DMS79 (cell line): ENCODE measurements around the gene RABGAP1L.

ENCODE experiments used
- DNase-seq: peaks from one replicate; lab custom pipeline; 2025; lab: John Stamatoyannopoulos, UW

Gene RABGAP1L

DNA sequence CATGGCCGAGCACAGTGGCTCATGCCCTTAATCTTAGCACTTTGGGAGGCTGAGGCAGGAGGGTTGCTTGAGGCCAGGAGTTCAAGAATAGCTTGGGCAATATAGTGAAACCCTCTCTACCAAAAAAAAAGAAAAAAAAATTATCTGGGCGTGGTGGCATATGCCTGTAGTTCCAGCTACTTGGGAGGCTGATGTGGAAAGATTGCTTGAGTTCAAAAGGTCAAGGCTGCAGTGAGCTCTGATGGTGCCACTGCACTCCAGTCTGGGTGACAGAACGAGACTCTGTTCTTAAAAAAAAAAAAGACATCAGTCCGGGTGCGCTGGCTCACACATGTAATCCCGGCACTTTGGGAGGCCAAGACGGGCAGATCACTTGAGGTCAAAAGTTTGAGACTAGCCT, 589.3 kb downstream of the RABGAP1L start:
- no peak for DNase-seq

GRCh38 chr1:174753131-174753530, 593.8 kb downstream of the RABGAP1L start:
- DNase-seq, result no peak

DNA sequence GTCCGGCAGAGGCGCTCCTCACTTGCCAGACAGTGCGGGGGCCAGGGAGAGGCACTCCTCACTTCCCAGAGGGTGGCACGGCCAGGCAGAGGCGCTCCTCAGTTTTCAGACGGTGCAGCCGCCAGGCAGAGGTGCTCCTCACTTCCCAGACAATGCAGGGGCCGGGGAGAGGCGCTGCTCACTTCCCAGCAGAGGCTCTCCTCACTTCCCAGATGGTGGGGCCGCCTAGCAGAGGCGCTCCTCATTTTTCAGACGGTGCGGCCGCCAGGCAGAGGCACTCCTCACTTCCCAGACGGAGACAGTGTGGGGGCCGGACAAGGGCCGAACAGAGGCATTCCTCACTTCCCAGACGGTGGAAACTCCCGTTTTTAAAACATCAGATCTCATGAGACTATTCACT, 602.0 kb downstream of the RABGAP1L start:
- no peak for DNase-seq

DNA sequence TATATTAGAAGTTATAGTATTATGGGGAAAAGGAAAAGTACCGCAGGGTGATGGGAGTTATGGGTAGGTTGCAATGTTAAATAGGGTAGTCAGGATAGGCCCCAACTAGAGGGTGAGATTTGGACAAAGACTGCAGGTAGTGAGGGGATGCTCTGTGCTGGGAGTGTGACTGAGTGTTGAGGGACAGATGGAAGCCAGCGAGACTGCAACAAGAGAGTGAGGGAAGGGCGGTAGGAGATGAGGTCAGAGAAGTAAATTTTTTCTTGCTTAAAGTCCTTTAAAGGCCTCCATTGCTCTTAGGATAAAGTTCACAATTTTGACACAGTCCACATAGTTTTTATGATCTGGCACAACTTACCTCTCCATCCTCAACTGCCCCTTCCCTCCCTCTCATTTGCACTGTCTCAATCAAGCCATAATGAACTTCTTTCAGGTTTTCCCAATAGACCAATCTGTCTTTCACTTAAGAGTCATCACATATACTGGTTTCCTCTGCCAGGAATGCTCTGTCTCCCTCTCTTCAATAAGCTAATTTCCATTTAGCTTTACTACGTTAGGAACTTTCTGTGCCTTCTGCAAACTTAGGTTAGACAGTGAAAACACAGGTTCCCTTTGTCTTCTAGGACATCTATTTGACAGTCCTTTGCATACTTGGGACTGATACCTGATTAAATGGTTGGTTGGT, 602.7 kb downstream of the RABGAP1L start:
- no peak for DNase-seq

- no peak for DNase-seq
Measured at GRCh38 chr1:174764191-174764590, 604.9 kb downstream of the RABGAP1L start.

- no peak for DNase-seq
Measured at GRCh38 chr1:174766727-174767126, 607.4 kb downstream of the RABGAP1L start.

GRCh38 chr1:174768516-174768915, 609.2 kb downstream of the RABGAP1L start:
- no peak for DNase-seq

DNA sequence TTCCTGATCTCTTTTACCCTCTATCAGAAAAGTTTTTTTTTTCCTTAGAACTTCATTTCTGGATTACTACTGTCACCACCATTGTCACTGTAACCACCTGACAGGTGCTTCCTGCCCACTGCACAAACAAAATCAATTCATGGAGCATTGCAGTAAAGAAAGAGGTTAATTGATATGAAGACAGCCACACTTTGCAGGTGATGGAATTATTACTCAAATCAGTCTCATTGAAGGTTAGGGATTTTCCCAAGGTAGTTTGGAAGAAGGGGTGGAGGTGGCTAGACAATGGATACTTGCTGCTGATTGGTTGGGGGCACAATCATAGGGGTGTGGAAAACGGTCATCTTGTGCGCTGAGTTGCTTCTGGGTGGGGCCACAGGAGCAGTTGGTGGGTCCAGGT, 609.6 kb downstream of the RABGAP1L start:
- no peak for DNase-seq

- DNase-seq, result peak; percentile 4
Measured at GRCh38 chr1:174769961-174770549, 610.7 kb downstream of the RABGAP1L start.

GRCh38 chr1:174775621-174776020, 616.3 kb downstream of the RABGAP1L start:
- DNase-seq, result no peak

- DNase-seq, result no peak
Measured at GRCh38 chr1:174777262-174777661, 617.9 kb downstream of the RABGAP1L start.

DNA sequence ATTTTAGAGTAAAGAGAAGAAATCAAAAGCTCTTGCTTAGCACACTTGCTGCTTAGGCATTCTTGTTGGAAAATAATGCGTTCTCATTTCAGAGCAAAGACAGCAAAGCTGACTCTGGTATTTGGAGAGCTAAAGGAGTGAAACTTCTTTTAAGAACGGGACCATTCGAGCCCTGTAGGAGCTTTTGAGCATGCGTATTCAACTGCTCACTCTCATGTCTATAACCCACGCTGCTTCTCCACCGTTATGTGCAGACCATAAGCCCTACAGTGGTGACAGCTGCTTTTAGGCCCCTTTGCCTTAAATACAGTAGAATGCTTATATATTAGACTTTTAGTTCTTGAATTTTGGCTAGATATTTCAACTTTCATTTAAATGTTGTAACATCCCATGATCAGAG, 626.2 kb downstream of the RABGAP1L start:
- DNase-seq, result no peak

- no peak for DNase-seq
Measured at GRCh38 chr1:174786358-174786757, 627.0 kb downstream of the RABGAP1L start.

- no peak for DNase-seq
Measured at GRCh38 chr1:174786760-174787159, 627.4 kb downstream of the RABGAP1L start.

GRCh38 chr1:174788981-174789380, 629.7 kb downstream of the RABGAP1L start:
- DNase-seq, result no peak

GRCh38 chr1:174789399-174789798, 630.1 kb downstream of the RABGAP1L start:
- no peak for DNase-seq

GRCh38 chr1:174791863-174792262, 632.5 kb downstream of the RABGAP1L start:
- no peak for DNase-seq

DNA sequence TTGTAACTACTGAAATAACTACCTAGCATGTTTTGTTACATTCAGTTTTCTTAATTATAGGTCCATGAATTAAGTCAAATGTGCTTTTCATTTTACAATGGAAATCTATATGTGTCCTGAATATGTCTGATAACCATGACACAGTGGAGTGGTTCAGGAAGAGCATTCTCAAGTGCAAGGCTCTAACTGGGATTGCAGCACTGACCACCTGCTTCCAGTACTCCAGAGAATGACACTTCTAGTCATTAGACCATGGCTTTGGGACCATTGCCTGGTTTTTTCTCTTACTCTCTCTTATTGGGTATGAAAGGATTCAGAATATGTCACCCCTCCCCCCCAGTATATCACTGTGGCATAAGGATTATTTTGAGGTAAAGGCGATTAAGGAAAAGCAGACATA, 635.5 kb downstream of the RABGAP1L start:
- peak; percentile 10 for DNase-seq

DNA sequence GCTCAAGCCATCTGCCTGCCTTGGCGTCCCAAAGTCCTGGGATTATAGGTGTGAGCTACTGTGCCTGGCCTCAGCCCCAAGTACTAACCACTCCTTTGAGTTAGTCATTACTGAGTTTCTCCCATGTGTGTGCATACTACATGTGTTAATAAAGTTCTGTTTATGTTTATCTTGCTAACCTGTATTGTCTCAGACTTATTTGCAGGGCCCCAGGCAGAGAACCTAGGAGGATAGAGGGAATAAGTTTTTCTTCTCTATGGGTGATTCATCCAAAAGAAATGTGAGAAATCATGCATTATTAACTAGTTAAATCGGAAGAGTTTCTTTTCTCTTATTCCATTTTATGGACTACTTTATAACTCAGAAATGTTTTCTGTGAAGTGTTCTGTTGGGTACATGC, 636.5 kb downstream of the RABGAP1L start:
- no peak for DNase-seq

DNA sequence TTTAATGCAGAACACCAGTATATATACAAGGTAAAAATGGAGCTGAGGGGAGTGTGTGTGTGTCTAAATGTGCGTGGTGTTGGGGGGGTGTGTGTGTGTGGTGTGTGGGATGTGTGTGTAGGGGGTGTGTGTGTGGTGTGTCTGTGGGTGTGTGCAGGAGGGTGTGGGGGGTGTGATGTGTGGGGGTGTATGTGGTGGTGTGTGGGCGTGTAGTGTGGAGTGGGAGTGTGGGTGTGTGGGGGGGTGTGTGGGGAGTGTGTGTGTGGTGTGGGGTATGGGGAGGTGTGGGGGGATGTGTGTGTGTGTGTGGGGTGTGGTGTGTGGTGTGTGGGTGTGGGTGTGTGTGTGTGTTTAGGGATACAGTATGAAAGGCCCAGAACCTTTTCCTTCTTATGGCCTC, 638.1 kb downstream of the RABGAP1L start:
- no peak for DNase-seq

- no peak for DNase-seq
Measured at GRCh38 chr1:174799136-174799479, 639.8 kb downstream of the RABGAP1L start.

- DNase-seq, result no peak
Measured at GRCh38 chr1:174800216-174800851, 641.0 kb downstream of the RABGAP1L start.

DNA sequence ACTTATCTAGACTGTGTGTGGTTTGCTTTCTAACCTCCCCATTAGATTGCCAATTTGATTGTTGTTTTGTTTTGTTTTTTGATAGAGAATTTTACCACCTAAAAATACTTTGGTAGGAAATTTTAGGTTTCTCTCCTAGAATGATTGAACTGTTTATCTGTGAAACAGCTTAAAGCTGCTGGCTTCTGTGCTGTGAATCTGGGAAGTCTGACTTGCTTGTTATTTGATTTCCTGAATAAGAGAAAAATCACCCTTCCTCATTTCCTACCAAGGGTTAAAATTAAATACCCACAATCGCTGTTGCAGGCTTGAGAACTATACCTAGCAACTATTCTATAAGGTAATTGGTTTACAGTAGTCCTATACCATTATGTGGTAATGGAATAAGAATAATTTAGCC, 641.6 kb downstream of the RABGAP1L start:
- DNase-seq, result no peak
